GM21367 (cell line): ENCODE results near the gene PDE4D.
A peak's percentile ranks its signal among the peaks of the same experiment; 100 is the strongest.

Source experiments
- ATAC-seq: cut with Tn5 transposase; IDR thresholded peaks from one replicate; pipeline ENCODE4 v1.9.1; 2021; ENCODE audit not compliant: unreplicated experiment

Gene PDE4D

DNA sequence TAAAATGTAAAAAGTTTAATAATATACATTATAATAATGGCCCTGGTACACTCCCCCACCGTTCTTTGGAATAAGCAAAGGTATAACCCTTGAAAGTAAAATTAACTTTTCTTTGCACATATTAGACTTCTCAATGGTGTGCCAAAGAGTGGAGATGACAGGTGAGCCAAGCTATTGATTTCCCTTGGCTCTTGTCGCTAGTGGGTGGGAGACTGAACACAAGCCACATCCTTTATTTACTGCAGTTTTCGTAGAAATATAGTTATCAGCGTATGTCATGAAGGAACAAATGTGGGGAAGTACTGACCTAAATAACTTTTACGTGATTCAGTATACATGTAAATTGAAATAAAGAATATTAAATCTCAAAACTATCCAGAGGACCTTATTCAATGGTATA, 761.4 kb downstream of the PDE4D start:
- ATAC-seq: no peak

DNA sequence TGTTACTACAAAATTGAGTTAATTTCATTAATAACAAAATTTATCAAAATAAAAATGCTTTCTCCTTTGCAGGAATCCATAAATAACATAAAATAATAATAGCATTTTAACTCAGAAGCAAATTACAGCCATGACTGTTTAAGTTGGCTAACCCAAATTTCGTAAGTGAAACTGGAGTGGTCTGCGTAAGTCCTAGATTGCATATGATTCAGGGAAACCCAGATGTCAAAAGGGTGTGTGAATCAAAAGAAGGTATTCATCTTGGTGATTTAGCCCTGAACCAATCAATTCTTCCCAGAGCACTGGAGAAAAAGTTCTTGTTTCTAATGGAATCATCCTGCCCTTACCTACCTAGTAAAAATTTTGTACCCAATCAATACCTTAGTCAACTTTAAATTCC, 763.1 kb downstream of the PDE4D start:
- no peak for ATAC-seq

DNA sequence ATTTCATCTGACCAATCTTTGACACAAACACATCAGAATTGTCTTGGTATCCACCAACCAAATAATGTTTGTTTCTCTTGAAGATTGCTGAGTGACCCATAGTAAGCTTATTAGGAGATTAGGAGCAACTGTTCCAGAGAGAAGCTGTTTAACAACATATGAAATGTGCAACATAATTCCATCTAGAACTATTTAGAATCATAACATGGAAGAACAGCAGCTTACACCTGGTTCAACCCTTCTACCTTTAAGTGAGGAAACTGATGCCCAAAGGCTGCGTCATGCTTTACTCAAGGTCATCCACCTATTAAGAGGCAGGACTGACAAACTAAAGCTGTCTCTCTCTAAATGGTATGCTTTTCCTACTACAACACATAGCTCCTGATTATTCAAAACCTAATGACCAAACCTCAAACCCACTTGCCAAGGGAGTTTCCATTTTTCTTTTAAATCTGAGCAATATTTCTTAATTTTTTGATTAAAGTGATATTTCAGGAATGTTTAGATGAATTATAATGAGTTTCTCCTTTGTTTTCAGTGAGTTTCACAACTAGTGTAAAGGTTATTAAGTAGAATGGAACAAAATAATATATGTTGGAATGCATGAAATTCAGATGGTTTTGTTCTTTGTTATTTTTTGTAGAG, 764.8 kb downstream of the PDE4D start:
- ATAC-seq: no peak

DNA sequence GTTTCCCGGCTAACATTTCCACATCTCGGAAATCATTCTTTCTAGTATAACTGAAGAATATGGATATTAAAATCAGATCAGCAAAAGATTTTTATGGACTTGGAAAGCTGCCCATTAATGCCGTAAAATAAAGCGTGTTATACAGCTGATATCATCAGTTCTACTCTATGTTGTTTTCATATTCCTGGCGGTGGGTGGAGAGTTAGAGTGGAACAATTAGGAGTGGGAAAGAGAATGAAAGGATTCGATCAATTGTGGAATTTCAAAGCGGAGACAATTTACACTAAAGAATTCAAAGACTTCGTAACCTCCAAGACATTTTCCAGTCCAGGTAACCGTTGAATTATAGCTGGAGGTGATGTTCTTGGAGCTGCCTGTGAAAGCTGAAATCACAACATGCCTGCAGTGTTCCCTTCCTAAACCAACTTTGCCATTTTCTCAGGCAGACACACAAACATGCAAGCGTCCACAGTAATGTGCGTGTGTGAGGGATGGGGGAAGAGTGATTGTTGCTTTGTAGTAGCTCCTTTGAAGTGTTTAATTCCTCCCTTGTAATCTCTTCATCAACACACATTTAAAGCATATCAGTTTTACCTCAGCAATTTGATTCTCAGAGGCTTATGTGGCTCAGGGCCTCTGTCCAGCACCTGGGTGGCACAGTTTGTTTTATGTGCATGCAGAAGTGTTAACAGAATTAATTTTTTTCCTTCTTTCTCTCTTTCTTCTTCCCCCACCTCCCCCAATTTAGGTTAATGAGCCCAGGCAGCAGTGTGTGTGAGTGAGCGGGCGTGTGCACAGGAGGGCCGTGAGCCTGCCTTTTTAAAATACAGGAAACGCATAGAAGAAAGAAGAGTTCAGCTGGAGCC, 766.6 kb downstream of the PDE4D start:
- ATAC-seq: no peak

DNA sequence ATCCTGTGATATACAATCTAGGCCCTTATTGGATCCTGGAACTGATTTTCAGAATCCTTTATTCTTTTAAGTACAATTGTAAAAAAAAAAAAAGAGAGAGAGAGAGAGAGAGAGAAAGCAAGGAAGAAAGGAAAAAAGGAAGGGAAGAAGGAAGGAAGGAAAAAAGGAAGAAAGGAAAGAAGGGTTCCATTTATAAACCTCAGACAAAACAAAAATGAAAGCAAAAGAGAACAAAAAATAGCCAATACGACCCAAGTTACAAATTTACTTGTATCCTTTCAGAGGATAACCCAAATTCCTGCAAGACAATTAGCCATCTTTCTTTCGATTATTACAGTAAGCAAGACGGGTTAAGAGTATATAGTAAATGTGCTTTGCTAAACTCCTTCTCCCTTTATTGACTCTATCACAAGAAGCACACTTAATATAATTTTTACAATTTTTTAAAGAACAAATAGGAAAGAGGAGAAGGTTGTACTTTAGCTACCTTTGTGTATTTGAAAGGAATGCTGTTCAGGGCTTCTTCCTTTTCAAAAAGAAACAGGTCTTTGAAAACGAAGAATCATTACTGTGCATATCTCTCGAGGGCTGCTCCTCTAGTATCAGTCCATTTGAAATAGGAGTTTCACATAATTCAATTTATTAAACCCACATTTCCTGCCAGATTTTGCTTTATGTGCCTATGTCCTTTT, 767.4 kb downstream of the PDE4D start:
- ATAC-seq: no peak

DNA sequence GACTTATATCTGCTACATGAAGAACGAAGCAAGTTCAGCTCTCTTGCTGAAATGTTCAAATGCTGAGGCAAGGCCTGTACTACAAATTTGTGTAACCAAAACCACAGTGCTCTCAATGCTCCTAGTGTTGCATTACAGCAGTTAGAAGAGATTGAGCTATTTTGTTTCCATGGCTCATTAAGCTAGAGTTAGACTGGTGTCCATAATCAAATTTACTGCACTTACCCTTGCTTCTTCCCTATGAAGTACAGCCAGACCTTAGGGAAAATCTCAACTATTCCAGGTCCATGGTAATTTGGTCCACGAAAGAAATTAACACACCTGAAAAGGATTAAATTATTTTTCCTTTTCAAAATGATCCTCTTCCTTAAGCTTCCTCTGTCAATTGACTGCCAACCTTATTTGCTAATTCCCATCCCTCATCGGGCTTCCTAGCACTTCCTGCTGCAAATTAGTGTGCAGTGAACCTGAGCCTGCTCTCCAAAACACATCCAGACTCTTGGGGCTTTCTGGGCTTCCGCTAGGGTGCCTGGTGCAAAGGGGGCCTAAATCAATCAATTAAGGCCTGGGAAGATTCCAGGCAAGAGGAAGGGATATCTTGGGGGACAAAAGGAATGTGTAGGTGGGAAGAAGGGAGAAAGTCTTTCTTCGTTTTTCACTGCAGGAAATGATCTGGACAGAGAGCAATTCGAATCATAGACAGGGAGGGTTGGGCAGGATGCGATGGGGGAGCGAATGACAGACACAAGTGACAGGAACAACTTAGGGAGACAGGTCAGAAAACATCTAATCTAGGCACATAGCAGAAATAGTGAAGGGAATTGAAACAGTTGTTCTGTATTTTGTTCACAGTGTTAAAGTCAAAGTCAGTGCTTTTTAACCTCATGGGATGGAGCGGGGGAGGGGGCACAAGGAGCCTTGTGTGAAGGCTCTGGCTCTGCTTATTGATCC, 768.2 kb downstream of the PDE4D start:
- no peak for ATAC-seq

DNA sequence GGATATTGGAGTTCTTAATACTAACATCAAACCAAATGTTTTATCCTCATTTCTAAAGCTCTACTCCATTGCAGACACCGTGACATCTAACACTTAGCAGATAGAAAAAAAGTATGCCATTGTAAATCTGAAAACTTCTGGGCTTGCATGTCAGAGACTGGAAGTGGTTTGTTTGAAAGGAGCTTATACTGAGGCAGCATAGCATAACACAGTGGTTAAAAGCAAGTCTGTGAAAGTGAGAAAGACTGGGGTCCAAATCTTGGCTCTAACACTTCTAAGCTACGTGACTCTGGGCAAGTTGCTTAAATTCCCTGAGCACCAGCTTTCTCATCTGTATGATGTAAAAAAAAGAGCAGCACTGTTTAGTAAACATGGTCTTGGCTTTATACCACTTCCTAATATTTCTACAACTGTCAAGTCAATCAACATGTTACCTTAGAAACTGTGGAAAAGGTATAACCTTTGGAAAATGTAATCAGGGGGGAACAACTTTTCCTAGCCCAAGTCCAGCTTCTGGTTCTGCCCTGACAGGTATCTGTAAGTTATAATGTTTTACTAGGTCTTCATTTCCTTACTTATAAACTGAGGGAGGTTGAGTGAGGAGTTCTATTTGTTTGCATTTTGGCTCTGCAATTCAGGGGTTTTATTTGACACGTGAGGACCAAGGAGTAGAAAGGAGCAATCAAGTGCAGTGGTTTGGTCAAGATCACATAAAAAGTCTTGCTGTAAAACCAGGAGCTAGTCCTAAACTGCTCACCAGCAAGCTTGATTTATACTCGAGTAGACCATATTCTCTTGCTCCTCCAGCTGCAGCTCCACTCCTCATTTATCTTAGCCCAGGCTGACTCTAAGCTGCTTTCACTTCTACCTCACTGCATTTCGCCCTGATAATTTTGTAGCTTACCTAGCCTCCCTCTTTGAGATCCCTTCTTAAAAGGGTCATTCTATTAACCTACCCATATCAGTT, 769.6 kb downstream of the PDE4D start:
- ATAC-seq: peak; percentile 45

DNA sequence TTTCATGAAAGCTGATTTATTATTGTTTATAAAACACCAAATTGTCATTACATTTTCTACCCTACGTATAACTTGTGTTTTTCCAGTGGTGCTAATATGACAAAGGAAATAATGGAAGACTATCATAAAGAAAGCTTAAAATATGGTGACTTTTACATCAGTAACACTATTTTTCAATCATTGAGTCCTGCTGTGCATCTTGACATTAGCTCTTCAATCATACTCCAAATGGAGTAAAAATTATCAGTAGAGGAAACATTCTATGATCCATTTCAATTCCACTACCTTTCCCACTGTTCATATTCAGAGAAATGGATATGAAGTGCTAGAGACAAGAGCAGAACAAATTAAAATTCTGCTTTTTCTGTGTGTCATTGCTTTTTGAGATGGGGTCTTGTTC, 774.0 kb downstream of the PDE4D start:
- ATAC-seq: no peak

DNA sequence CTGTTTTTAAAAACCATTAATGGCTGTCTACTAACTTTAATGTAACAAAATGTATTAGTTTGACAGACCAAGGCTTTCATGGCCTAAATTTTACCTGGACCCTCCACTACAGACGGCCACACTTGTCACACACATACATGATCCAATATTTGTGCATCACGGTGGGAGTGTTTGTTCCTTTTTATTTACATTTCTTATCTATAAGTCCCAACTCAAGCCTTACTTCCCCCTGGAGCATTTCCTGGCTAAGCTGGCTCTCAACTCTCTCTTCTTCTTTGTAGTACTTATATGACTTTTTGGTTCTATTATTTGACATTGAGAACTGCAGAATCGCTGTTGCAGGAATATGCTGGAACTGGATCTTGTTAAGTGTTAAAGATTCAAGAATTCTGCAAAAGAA, 776.2 kb downstream of the PDE4D start:
- ATAC-seq: no peak

DNA sequence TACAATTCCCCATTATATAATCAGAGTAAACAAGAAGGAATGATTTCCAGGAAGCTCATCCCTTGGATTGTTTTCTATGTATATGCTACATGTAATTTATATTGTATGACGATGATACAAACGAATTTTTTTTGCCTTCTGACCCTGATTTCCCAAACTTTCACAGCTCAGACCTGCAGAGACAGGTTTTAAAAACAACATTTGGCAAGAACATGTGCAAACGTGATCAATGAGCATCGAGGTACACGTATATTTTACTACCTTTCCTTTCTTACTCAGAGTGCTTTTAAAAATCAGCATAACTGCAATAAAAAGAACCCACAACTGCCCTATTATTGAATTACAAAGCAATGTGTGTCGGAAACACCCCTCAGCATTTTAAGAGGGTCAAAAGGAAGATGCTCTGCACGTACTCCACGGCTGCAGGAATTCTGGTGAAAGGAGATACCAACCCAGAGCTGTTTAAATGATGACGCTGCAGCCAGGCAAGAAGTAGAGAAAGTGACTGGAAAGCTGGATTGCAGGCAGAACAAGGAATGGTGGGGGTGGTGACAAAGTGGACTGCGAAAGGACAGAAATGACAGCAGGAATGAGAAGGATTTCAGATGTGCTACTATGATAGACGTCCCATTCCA, 777.2 kb downstream of the PDE4D start:
- no peak for ATAC-seq

DNA sequence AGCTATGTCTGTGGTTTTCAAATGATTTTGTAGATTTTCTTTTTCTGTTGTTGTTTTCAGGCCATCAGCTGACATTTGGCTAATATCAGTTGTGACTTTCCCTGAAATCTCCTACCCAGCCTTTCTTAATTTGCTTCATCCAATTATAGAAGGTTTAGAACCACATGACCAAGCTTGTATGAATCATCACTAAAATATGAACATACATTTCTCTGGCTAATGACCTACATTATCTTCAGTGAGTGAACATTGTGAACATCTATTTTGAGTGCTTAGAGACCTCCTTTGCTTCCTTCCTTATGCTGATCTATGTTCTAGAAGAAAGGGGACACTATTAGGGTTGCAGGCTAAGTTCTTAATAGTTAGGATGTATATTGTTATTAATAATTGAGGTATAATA, 778.2 kb downstream of the PDE4D start:
- no peak for ATAC-seq

DNA sequence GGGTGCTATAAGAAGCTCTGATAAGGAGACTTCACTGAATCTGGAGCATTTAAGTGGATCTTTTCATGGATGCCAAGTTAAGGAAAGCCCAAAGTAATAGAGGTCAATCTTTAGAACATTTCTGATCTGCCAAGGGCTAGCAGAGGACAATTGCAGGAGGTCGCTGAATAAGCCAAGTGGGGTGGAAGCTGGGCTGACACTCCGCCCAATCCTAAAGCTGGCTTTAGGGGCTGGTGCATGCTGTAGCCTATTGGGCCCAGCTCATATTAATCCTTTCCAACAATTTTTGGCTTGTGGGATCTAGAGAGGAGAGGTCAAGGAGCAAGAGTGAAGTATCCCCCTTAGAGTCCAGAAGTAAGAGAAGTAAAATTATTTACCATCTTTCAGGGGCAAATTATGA, 784.1 kb downstream of the PDE4D start:
- no peak for ATAC-seq

DNA sequence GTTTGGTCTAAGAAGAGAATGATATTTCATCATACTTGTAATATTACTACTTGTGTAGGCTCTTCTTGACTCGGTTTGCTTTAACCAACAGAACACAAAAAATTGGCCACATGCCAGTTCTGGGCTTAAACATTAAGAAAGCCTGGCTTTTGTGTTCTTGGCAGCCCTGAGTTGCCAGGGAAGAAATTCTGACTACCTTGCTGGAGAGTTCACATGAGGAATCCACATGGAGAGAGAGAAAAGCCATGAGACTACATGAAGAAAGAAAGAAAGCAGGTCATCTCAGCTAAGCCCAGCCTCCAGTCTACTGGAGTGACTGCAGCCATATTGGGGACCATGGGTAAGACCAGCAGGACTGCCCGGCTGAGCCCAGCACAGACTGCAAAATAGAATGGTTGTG, 785.8 kb downstream of the PDE4D start:
- ATAC-seq: no peak

DNA sequence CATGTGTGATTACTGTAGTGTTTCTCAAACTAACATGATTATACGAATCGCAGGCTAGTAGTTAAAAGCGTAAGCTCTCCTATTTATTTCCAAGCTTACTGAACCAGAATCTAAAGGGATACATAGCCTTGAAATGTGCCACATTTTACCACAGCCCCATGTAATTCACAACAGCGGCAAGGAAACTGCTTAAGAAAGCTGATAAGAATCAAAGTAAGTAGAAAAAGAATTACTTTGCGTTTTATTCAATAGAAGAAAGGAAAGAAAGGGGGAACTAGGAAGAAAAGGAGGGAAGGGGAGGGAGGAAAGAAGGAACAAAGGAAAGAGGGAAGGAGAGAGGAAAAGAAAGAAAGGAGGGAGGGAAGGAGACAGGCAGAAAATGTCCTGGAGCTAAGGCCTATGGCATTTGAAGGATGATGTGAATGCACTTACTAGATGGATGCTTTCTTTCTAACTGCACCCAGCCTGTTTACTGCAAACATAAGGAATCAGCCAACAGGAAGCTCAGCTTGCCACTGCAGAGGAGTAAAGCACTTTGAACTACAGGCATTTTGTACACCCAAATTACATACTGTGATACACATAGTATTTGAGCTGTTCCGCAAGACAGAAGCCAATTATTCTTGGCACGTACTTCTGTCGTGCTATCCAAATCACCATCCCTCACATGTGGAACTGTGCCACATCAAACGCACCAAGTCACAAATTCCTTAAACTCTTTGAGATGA, 789.0 kb downstream of the PDE4D start:
- ATAC-seq: no peak

DNA sequence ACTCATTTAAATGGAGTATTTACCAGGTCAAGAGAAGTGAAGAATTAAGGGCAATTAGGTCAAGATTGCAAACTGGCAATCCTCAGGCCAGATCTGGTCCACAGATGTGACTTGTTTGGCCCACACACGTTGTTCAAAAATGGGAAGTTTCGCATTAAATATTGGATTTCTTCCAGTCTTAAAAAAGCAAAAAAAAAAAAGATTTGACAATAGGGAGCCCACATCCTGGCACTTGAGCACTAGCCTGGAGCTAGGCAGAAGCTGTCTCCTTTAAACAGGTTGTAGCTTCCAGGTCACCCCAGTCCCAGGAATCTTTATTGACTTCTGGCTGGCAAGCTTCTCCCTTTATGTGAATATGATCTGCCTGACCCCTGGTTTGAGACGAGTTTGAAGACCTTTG, 790.2 kb downstream of the PDE4D start:
- ATAC-seq: no peak

DNA sequence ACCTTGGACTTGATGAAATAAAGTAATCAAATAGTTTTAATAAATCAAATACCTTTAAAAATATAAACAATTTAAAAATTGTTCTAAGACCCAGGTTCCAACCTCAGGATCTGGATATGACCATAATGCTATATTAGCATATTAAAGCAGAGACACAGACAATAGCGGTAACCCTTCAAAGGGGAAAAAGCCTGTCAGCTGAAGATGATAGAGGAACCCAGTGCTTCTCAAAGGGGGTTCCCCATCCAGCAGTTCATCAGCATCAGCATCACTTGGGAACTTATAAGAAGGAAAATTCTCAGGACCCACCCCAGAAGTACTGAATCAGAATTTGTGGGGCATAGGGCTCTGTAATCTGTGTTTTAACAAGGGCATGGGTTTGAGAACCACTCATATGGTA, 791.1 kb downstream of the PDE4D start:
- no peak for ATAC-seq

DNA sequence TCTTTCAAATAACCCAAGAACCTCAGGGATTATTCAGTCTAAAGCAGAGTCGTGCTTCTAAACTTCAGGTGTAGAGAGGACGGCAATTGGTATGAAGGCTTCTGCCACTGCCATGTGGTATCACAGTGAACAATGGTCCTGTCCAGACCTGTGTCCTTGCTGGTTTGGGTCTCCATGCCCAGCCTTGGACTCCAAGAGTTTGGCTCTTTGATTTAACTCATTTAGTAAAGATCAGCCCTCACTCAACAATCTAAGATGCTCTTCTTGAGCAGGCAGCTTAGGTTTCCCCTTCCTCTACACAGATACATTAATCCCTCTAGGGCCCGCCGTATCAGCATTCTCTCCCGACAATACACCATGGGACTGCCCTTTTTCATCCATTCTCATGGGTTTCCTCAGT, 792.7 kb downstream of the PDE4D start:
- ATAC-seq: no peak

DNA sequence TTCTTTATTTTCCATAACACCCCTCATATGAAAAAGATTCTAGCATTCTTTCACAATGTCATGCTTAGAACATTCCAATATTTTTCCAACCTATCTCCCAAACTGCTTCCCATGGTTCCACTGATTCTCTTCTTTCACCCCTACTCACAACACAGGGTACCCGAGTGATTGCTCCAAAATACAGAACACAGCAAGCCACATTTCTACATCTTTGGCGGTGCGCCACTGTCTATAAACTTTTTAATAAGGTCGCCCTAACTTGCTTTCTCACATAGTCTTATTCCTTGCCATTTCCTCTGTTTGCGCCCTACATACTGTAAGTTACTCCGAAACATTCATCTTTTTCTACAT, 793.6 kb downstream of the PDE4D start:
- no peak for ATAC-seq
